ENCODE results near the gene ACSF3. TPM values are rescaled to one million over a fixed set of nuclear protein-coding genes. Genes with fewer than 3 reads are reported as not detected.

ACSF3 gene
- total RNA-seq, 4 donors from 2014 or later = 17.8 to 20.7 (median 19.4) TPM

- in situ Hi-C loops (cut with MboI; ENCODE audit: low sequenced_read_pairs in 4 of 4) = no loop called here
- intact Hi-C loops (cut with DNase I; ENCODE audit: low total_unique reads) = no loop called here
- H3K27me3 ChIP-seq = no peaks in the 10 kb centered on the region
- TF ChIP-seq CTCF (IDR thresholded peaks at IDR 0.05 in 4 of 5, conservative IDR thresholded peaks at IDR 0.05 in 1 of 5) (no peak), POLR2A (IDR thresholded peaks at IDR 0.05) (no peak)
- peaks cover 0 to 7% of the 10 kb centered on the region in 2 donors for H3K36me3 ChIP-seq
- peaks cover 14 to 21% of the 10 kb centered on the region in 2 donors for H3K4me1 ChIP-seq
- H3K27ac ChIP-seq = no peak overlapping the region
- ATAC-seq (no peak), DNase-seq (no peak)
- H3K4me3 ChIP-seq = no peak overlapping the region
- H3K9me3 ChIP-seq = no peaks in the 10 kb centered on the region
These were observed 85.5 kb downstream of the ACSF3 start for GRCh38 chr16:89179148-89179484.

GRCh38 chr16:89179656-89180315 is 86.1 kb downstream of the ACSF3 start:
- peaks cover 0 to 7% of the 10 kb centered on the region in 2 donors for H3K36me3 ChIP-seq
- in situ Hi-C loops (cut with MboI; ENCODE audit: low sequenced_read_pairs in 4 of 4) = no loop called here
- H3K4me3 ChIP-seq = no peak overlapping the region
- H3K27me3 ChIP-seq = no peaks in the 10 kb centered on the region
- H3K9me3 ChIP-seq = no peaks in the 10 kb centered on the region
- H3K4me1 ChIP-seq = peaks cover 7 to 14% of the 10 kb centered on the region in 2 donors
- ATAC-seq (no peak), DNase-seq (no peak)
- TF ChIP-seq POLR2A (IDR thresholded peaks at IDR 0.05) (no peak), CTCF (IDR thresholded peaks at IDR 0.05 in 4 of 5, conservative IDR thresholded peaks at IDR 0.05 in 1 of 5) (no peak)
- H3K27ac ChIP-seq = no peak overlapping the region
- intact Hi-C loops (cut with DNase I; ENCODE audit: low total_unique reads) = no loop called here

GRCh38 chr16:89183463-89183862 is 89.8 kb downstream of the ACSF3 start:
- in situ Hi-C loops (cut with MboI; ENCODE audit: low sequenced_read_pairs in 4 of 4) = no loop called here
- DNase-seq (no peak), ATAC-seq (no peak)
- Histone ChIP-seq H3K9me3 (no peaks in the 10 kb centered on the region), H3K36me3 (peaks cover 0 to 11% of the 10 kb centered on the region in 2 donors), H3K4me3 (no peak overlapping the region), H3K4me1 (no peaks in the 10 kb centered on the region), H3K27ac (no peak overlapping the region), H3K27me3 (no peaks in the 10 kb centered on the region)
- TF ChIP-seq POLR2A (IDR thresholded peaks at IDR 0.05) = no peak
- TF ChIP-seq CTCF (IDR thresholded peaks at IDR 0.05 in 4 of 5, conservative IDR thresholded peaks at IDR 0.05 in 1 of 5) = no peak
- intact Hi-C loops (cut with DNase I; ENCODE audit: low total_unique reads) = no loop called here

- intact Hi-C loops (cut with DNase I; ENCODE audit: low total_unique reads) (no loop called here), in situ Hi-C loops (cut with MboI; ENCODE audit: low sequenced_read_pairs in 4 of 4) (no loop called here)
- TF ChIP-seq CTCF (IDR thresholded peaks at IDR 0.05 in 4 of 5, conservative IDR thresholded peaks at IDR 0.05 in 1 of 5) (no peak), POLR2A (IDR thresholded peaks at IDR 0.05) (no peak)
- no peak overlapping the region for H3K27ac ChIP-seq
- H3K4me1 ChIP-seq = no peaks in the 10 kb centered on the region
- DNase-seq (no peak), ATAC-seq (no peak)
- no peaks in the 10 kb centered on the region for H3K27me3 ChIP-seq
- peaks cover 0 to 11% of the 10 kb centered on the region in 2 donors for H3K36me3 ChIP-seq
- no peaks in the 10 kb centered on the region for H3K9me3 ChIP-seq
- H3K4me3 ChIP-seq = no peak overlapping the region
These were observed 90.5 kb downstream of the ACSF3 start for GRCh38 chr16:89183975-89184676.

Measured in gastrocnemius medialis (tissue), 4 donors.